SK-N-SH (cell line): ENCODE results near the gene CDH11.
A peak's percentile ranks its signal among the peaks of the same experiment; 100 is the strongest.

Source experiments
- CTCF ChIP-seq: fragments of 200-600 bp; sonication (generic); IDR thresholded peaks from 2 replicates; pipeline ENCODE4 v1.6.1; 2017; ENCODE audit warnings: antibody characterized with exemption, mild to moderate bottlenecking, moderate library complexity
- EP300 ChIP-seq, 2 experiments: IDR thresholded peaks; 2 replicates each; pipeline versions ENCODE4 v1.4.0 to v1.6.1; 2012; ENCODE audit warnings: borderline replicate concordance in 1 of 2, low read depth in 1 of 2, low read length in 1 of 2
- EZH2phosphoT487 ChIP-seq: fragments of 200-600 bp; sonication (generic); IDR thresholded peaks from 2 replicates; pipeline ENCODE4 v1.6.1; 2017; ENCODE audit warnings: low read depth, mixed run types, mild to moderate bottlenecking, antibody characterized with exemption, moderate library complexity, borderline replicate concordance
- IRF3 ChIP-seq: fragments of 150-350 bp; IDR thresholded peaks from 2 replicates; pipeline ENCODE4 v1.6.1; 2016; ENCODE audit warnings: mild to moderate bottlenecking, low read depth, low read length
- JUND ChIP-seq: IDR thresholded peaks from 2 replicates; pipeline ENCODE4 v1.4.0; 2012
- MAX ChIP-seq: IDR thresholded peaks from 2 replicates; pipeline ENCODE4 v1.4.0; 2012; ENCODE audit warnings: low read depth
- RFX5 ChIP-seq: IDR thresholded peaks from 2 replicates; pipeline ENCODE4 v1.6.1; 2012; ENCODE audit warnings: mild to moderate bottlenecking, improper control_type of control experiment, low read length
- ZBTB33 ChIP-seq: IDR thresholded peaks from 2 replicates; pipeline ENCODE4 v1.4.0; 2012; ENCODE audit warnings: low read depth, borderline replicate concordance

GRCh38 chr16:65002265-65002664 lies 119.6 kb downstream of the CDH11 start:
- no peak for TF ChIP-seq CTCF
- TF ChIP-seq JUND = peak; percentile 78
- TF ChIP-seq EP300 (IDR thresholded peaks at IDR 0.05; ENCODE audit: borderline replicate concordance in 1 of 2, low read depth in 1 of 2, low read length in 1 of 2) = peak in 1 of 2 experiments; percentile 86; a peak in 2 of 4 replicates
- TF ChIP-seq IRF3 = no peak
- TF ChIP-seq MAX = peak; percentile 41; the same call in 1 of the 2 replicates
- peak; percentile 42; the same call in 1 of the 2 replicates for TF ChIP-seq ZBTB33
- TF ChIP-seq RFX5 = no peak
- TF ChIP-seq EZH2phosphoT487 = no peak
